ENCODE measurements around the gene DLGAP4. TPM values are rescaled to one million over a fixed set of nuclear protein-coding genes. Genes with fewer than 3 reads are reported as not detected.
"Not testable (repeated sequence)": the region's sequence is repeated elsewhere in the genome, so short reads cannot be mapped to it uniquely, and the experiment has no call there.

DLGAP4 gene
- total and polyA plus RNA-seq, 10 of the 15 experiments (the other 5 are each of a cell fraction or from before 2014, with no cell fraction given) = 0.42 to 43.3 (median 19.0) TPM

DNA sequence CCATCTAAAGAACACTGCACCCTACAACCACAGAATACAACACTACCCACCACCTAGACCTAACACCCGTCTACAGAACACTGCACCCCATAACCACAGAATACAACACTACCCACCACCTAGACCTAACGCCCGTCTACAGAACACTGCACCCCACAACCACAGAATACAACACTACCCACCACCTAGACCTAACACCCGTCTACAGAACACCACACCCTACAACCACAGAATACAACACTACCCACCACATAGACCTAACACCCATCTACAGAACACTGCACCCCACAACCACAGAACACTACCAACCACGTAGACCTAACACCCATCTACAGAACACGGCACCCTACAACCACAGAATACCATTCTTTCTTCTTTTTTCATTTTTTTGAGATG is 258.6 kb downstream of the DLGAP4 start:
- H3K36me3 ChIP-seq (ENCODE audit: control insufficient read depth in 2 of 2, insufficient read depth in 2 of 2, low read length in 1 of 2); POLR2A ChIA-PET; intact Hi-C loops (cut with micrococcal nuclease; ENCODE audit: unreplicated experiment); H3K9me3 ChIP-seq (replicated peaks; ENCODE audit: control insufficient read depth, insufficient read depth, low read length); ATAC-seq; FAIRE-seq; H3K9ac ChIP-seq (ENCODE audit: control insufficient read depth, insufficient read depth, low read length); H3K27me3 ChIP-seq (replicated peaks in 1 of 2; ENCODE audit: control insufficient read depth in 2 of 2, insufficient read depth in 2 of 2, low read length in 1 of 2); H3K79me2 ChIP-seq (ENCODE audit: control insufficient read depth, insufficient read depth, low read length); DNase-seq (ENCODE audit: low read depth, low spot score); BruUV-seq (replicated peaks); RAD21 ChIA-PET (ENCODE audit: unreplicated experiment); in situ Hi-C loops (cut with MboI); H2AFZ ChIP-seq (ENCODE audit: control insufficient read depth, low read depth, low read length); H3K4me3 ChIP-seq; H3K4me2 ChIP-seq (ENCODE audit: control insufficient read depth, insufficient read depth); H3K27ac ChIP-seq (ENCODE audit: control insufficient read depth, insufficient read depth); H3K4me1 ChIP-seq (ENCODE audit: control insufficient read depth, insufficient read depth, low read length); H4K20me1 ChIP-seq (ENCODE audit: control insufficient read depth, insufficient read depth): not testable (repeated sequence)
- WGBS (ENCODE audit: insufficient coverage, insufficient replicate concordance, low lambda C conversion rate, missing lambda C conversion rate) = 86% methylated on average over 6 of the region's 6 CpGs
- ChIA-PET CTCF (interaction anchor here (1.3 kb wide), 1 partner anchor 24 kb away, joined by 3 read pairs; no protein-coding TSS in a partner anchor), SMC1A (ENCODE audit: uncharacterized antibody, unreplicated experiment) (interaction anchor here (0.7 kb wide), 1 partner anchor 30 kb away, joined by 3 read pairs; no protein-coding TSS in a partner anchor)

DNA sequence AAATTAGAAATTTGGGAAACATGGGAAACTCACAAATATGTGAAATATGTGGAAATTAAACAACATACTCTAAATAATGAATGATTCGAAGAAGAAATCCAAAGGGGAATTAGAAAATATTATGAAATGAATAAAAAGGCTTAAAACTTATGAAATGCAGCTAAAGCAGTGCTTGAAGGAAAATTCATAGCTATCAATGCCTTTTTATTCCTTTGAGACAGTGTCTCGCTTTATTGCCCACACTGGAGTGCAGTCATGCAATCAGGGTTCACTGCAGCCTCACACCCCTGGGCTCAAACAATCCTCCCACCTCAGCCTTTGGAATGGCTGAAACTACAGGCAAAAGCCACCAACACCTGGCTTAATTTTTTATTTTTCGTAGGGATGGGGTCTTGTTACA is 259.4 kb downstream of the DLGAP4 start:
- no peak overlapping the region for H2AFZ ChIP-seq (ENCODE audit: control insufficient read depth, low read depth, low read length)
- intact Hi-C loops (cut with micrococcal nuclease; ENCODE audit: unreplicated experiment) = no loop called here
- H4K20me1 ChIP-seq (ENCODE audit: control insufficient read depth, insufficient read depth) = no peaks in the 10 kb centered on the region
- no peak for FAIRE-seq
- no peak for ATAC-seq
- no peak overlapping the region for H3K4me3 ChIP-seq
- H3K27ac ChIP-seq (ENCODE audit: control insufficient read depth, insufficient read depth) = no peak overlapping the region
- no peak for DNase-seq (ENCODE audit: low read depth, low spot score)
- no peaks in the 10 kb centered on the region for H3K79me2 ChIP-seq (ENCODE audit: control insufficient read depth, insufficient read depth, low read length)
- ChIA-PET RAD21 (ENCODE audit: unreplicated experiment) (interaction anchor here (1.3 kb wide), 1 partner anchor 39 kb away, joined by 5 read pairs; no protein-coding TSS in a partner anchor), POLR2A (no interaction called here), SMC1A (ENCODE audit: uncharacterized antibody, unreplicated experiment) (interaction anchor here (0.7 to 1.4 kb wide), 2 partner anchors 10 to 29 kb away, joined by 3 to 4 read pairs; no protein-coding TSS in a partner anchor), CTCF (interaction anchor here (1.1 to 1.3 kb wide), 2 partner anchors 12 to 23 kb away, joined by 3 read pairs; no protein-coding TSS in a partner anchor)
- in situ Hi-C loops (cut with MboI) = no loop called here
- peaks cover 5% of the 10 kb centered on the region; the same call in 2 of the 3 replicates for H3K9me3 ChIP-seq (replicated peaks; ENCODE audit: control insufficient read depth, insufficient read depth, low read length)
- H3K9ac ChIP-seq (ENCODE audit: control insufficient read depth, insufficient read depth, low read length) = no peak overlapping the region
- 89% methylated on average over 3 of the region's 3 CpGs for WGBS (ENCODE audit: insufficient coverage, insufficient replicate concordance, low lambda C conversion rate, missing lambda C conversion rate)
- H3K27me3 ChIP-seq (replicated peaks in 1 of 2; ENCODE audit: control insufficient read depth in 2 of 2, insufficient read depth in 2 of 2, low read length in 1 of 2) = no peaks in the 10 kb centered on the region
- BruUV-seq (replicated peaks) = no TSS peak
- H3K4me2 ChIP-seq (ENCODE audit: control insufficient read depth, insufficient read depth) = no peak overlapping the region
- H3K36me3 ChIP-seq (ENCODE audit: control insufficient read depth in 2 of 2, insufficient read depth in 2 of 2, low read length in 1 of 2) = no peaks in the 10 kb centered on the region
- H3K4me1 ChIP-seq (ENCODE audit: control insufficient read depth, insufficient read depth, low read length) = no peaks in the 10 kb centered on the region
- TF ChIP-seq CBX3 (IDR thresholded peaks at IDR 0.05; ENCODE audit: borderline replicate concordance, low read depth) (no peak), PRDM15 (CRISPR knock-in tag; IDR thresholded peaks at IDR 0.05) (no peak), GABPA (IDR thresholded peaks at IDR 0.05; ENCODE audit: low read depth) (no peak), IKZF2 (IDR thresholded peaks at IDR 0.05) (no peak), STAT3 (IDR thresholded peaks at IDR 0.05; ENCODE audit: low read depth, low read length) (no peak), SMAD5 (IDR thresholded peaks at IDR 0.05; ENCODE audit: low read depth) (no peak), TBL1XR1 (IDR thresholded peaks at IDR 0.05; ENCODE audit: low read depth, low read length) (no peak), NR2F1 (conservative IDR thresholded peaks at IDR 0.05) (no peak), CREB1 (IDR thresholded peaks at IDR 0.05; ENCODE audit: low read depth) (no peak), POLR2A (IDR thresholded peaks at IDR 0.05; ENCODE audit: low read depth, low read length) (no peak), FOXK2 (IDR thresholded peaks at IDR 0.05) (no peak)
- TF ChIP-seq, protein P1, sequence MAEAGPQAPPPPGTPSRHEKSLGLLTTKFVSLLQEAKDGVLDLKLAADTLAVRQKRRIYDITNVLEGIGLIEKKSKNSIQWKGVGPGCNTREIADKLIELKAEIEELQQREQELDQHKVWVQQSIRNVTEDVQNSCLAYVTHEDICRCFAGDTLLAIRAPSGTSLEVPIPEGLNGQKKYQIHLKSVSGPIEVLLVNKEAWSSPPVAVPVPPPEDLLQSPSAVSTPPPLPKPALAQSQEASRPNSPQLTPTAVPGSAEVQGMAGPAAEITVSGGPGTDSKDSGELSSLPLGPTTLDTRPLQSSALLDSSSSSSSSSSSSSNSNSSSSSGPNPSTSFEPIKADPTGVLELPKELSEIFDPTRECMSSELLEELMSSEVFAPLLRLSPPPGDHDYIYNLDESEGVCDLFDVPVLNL (IDR thresholded peaks at IDR 0.05; ENCODE audit: low read depth, low read length) = no peak
- TF ChIP-seq, protein P2, sequence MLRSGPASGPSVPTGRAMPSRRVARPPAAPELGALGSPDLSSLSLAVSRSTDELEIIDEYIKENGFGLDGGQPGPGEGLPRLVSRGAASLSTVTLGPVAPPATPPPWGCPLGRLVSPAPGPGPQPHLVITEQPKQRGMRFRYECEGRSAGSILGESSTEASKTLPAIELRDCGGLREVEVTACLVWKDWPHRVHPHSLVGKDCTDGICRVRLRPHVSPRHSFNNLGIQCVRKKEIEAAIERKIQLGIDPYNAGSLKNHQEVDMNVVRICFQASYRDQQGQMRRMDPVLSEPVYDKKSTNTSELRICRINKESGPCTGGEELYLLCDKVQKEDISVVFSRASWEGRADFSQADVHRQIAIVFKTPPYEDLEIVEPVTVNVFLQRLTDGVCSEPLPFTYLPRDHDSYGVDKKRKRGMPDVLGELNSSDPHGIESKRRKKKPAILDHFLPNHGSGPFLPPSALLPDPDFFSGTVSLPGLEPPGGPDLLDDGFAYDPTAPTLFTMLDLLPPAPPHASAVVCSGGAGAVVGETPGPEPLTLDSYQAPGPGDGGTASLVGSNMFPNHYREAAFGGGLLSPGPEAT (IDR thresholded peaks at IDR 0.05; ENCODE audit: low read depth) = no peak

Measured in GM12878 (cell line).